Fibroblast of skin of right quadriceps (primary cell): ENCODE results near the gene DAZAP1.
A peak's percentile ranks its signal among the peaks of the same experiment; 100 is the strongest.

Source experiments
- DNase-seq: peaks from one replicate; pipeline ENCODE4 v3.0.0-alpha.2; 2013

The DAZAP1 gene

GRCh38 chr19:1377176-1377964 is 30.0 kb upstream of the DAZAP1 start:
- DNase-seq, result no peak

DNA sequence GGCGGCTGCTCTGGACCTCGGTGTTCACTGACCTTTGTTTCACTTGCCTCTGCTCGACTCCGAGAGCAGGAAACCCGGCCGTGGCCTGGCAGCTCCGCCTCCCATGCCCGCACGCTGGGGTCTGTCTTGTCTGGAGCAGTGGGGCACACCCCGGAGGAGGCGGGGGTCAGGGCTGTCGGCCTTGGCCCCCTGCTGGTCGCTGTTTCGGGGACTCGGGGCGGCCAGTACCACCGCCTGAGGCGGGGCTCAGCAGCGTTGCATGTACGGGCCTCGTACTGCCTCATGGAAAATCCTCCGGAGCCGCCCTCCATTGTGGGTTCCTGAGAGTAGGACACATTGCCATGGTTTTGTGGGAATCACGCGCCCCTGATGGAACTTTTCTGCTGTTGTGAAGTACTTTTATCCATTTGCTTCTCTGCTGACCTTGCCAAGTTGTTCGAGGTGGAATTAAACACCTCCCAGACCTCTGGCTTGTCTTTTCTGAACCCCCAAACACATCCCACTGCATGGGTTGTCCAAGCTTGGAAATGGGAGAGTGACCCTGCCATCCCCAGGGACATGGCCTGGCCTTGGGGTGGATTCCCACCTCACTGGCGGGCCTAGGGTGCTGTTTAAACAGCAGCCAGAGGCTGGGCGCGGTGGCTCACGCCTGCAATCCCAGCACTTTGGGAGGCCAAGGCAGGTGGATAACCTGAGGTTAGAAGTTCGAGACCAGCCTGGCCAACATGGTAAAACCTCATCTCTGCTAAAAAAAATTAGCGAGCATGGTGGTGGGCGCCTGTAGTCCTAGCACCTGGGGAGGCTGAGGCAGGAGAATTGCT is 29.2 kb upstream of the DAZAP1 start:
- DNase-seq, result no peak

GRCh38 chr19:1379126-1379905 is 28.1 kb upstream of the DAZAP1 start:
- no peak for DNase-seq

GRCh38 chr19:1379961-1380489 is 27.4 kb upstream of the DAZAP1 start:
- DNase-seq, result no peak

DNA sequence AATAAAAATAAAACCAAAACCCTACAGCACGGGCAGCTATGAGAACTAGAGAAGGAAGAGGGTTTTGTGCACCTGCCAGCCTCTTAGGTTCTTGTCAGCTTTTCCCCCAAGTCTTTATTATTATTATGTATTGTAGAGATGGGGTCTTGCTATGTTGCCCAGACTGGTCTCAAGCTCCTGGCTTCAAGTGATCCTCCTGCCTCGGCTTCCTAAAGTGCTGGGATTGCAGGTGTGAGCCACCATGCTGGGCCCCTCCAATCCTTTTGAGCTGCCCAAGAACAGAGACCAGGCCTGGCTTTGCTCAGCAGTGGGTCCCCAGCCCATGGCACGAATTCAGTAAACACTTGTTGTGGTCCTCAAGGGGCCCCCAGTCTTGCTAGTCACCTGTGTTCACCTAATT is 25.1 kb upstream of the DAZAP1 start:
- DNase-seq, result no peak

GRCh38 chr19:1383017-1383311 is 24.4 kb upstream of the DAZAP1 start:
- DNase-seq, result no peak

DNA sequence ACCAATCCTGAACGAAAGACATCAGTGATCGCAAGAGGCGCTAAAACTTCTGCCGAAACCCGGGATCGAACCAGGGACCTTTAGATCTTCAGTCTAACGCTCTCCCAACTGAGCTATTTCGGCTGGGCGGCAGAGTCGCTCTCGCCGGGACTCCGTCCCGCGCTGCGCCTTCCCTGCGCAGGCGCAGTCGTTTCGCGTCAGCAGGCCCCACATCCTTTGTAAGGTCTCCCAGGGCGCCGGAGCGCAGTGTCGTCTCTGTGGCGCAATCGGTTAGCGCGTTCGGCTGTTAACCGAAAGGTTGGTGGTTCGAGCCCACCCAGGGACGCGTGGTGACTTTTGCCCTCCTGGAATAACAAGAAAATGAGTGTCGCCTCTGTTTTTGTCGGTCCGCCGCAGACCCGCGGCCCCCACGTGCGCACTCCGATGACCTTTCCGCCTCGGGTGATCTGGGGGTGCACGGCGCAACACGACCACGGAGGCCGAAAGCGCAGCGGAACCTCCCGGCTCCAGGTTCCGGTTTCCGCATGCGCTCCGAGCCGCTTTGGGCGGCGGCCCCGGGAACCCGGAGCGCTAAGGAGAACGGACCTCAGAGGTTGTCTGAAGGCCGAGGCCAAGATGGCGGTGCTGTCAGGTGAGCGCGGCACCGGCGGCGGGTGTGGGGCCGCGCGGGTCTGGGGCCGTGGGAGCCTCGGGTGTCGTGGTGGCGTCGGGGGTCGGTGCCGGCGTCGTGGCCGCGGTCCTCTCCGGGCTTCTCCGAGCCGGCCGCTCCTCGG is 23.9 kb upstream of the DAZAP1 start, which contains the start of gene NDUFS7:
NDUFS7 (plus strand) TSS at position 596 of the 773 bp plus-strand sequence; CDS start at position 616, 20 bp downstream.
- peak; percentile 92 for DNase-seq

- no peak for DNase-seq
These were observed 23.3 kb upstream of the DAZAP1 start for GRCh38 chr19:1384085-1384462.

- no peak for DNase-seq
These were observed 22.8 kb upstream of the DAZAP1 start for GRCh38 chr19:1384478-1385110.

GRCh38 chr19:1385816-1386215 is 21.6 kb upstream of the DAZAP1 start:
- DNase-seq, result no peak

GRCh38 chr19:1386945-1387683 is 20.3 kb upstream of the DAZAP1 start:
- no peak for DNase-seq

- no peak for DNase-seq
These were observed 19.4 kb upstream of the DAZAP1 start for GRCh38 chr19:1387684-1388636.

DNA sequence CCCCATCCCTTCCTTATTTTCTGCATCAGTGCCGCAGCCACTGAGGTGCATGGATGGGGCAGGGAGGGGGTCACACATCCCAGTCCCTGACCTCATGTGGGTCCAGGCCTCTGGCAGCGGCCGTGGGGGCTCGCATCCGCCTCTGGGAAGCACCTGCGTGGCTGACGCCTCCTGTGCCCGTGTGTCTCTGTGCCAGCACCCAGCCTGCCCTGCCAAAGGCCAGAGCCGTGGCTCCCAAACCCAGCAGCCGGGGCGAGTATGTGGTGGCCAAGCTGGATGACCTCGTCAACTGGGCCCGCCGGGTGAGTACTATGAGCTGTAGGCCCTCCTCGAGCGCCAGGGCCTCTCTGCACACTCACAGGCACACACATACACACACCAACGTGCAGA is 18.8 kb upstream of the DAZAP1 start:
- DNase-seq, result no peak

GRCh38 chr19:1389033-1389940 is 18.1 kb upstream of the DAZAP1 start:
- DNase-seq, result no peak

DNA sequence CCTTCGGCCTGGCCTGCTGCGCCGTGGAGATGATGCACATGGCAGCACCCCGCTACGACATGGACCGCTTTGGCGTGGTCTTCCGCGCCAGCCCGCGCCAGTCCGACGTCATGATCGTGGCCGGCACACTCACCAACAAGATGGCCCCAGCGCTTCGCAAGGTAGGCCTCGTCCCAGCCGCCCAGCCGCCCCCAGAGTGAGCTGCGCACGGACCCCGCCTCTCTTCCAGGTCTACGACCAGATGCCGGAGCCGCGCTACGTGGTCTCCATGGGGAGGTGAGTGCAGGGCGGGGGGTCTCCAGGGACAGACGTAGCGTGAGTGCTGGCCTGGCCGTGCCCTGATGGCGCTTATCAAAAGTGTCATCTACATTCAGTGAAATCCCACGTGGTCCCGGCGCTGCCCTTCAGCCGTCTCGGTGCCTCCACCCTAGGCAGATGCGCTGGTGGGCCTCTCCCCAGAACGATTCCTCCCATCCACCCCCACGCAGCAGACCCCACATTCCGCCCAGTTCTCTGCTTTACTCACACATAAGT is 16.4 kb upstream of the DAZAP1 start:
- no peak for DNase-seq

- no peak for DNase-seq
These were observed 15.0 kb upstream of the DAZAP1 start for GRCh38 chr19:1392407-1392806.

- DNase-seq, result no peak
These were observed 14.4 kb upstream of the DAZAP1 start for GRCh38 chr19:1392939-1393530.

DNA sequence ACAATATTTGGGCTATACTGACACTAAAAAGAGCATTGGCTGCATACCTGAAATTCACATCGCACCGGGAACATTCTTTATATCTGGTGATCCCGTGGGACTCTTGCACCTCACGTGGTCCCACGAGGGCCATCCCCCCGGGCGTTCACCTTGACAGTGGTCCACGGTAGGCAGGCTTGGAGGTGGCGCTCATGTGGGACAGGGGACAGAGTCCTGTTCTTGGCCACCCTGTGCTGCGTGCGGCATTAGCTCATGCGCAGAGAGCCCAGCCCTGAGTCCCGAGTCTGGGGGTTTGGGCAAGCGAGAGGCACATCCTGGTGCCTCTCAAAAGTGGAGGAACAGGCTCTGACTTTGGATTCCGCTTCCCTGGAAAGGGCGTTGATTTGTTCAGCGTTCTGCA is 13.5 kb upstream of the DAZAP1 start:
- DNase-seq, result no peak
